ENCODE data around the gene SGO2.
"Not testable (repeated sequence)": the region's sequence is repeated elsewhere in the genome, so short reads cannot be mapped to it uniquely, and the experiment has no call there.

SGO2 gene

DNA sequence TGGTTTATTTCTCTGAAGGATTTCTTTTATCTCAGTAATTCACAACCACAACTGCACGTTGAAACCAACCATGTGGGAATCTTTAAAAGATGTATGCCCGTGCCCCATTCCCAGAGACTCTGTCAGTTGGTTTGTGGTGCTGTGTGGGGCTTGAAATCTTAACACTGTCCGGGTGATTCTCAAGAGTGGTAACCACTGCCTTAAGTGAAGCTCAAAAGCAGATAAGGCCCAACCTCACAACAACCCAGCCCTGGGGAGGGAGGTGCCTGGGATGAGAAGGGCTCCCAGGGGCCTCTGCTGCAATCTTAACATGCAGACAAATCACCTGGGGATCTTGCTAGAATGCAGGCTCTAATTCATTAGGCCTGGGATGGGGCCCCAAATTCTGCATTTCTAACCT, 73.2 kb downstream of the SGO2 start:
- DNase-seq = no peak

DNA sequence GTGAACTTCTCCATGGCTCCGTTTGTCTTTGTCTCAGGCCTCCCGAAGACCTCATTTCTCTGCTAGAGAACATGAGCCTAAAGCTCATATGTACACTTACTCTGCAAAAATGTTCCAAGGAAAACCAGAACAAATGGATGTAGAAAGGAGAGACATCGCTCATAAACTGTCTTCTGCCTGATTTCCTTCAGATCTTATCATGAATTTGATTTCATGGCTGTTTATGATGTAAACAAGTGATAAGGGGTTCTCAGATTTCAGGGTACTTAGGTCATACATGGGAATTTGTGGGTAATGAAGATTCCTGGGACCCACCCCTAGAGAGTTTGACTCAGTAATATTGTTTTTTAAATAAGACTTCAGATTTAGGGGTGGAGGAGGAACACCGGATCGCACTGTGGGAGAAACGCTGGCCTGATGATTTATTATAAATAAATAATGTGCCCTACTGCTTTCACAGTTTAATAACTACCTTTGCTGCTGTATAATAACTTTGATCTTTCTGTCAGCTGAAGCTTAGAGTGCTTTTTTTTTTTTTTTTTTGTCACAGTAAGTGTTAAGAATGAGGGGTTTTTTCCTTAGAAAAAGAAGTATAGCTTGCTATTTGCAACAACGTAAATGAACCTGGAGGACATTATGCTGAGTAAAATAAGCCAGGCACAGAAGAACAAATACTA, 74.7 kb downstream of the SGO2 start:
- no peak for DNase-seq

DNA sequence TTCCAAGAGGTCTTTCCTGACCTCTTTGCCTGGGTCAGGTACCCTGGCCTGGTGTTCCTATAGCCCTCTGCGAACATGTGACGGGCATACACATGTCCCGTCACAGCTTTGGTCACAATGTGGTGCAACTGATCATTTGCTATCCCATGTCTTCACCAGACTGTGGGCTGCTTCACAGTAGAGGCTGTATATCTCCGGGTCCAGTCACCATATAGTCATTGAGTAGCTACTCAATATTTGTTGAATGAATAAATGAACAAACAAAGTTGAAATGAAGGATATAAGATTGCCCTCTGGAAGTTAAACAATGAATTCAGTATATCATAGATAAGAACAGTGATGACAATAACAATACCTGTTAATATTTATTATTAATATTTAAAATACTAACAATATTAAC, 76.6 kb downstream of the SGO2 start:
- DNase-seq = no peak

DNA sequence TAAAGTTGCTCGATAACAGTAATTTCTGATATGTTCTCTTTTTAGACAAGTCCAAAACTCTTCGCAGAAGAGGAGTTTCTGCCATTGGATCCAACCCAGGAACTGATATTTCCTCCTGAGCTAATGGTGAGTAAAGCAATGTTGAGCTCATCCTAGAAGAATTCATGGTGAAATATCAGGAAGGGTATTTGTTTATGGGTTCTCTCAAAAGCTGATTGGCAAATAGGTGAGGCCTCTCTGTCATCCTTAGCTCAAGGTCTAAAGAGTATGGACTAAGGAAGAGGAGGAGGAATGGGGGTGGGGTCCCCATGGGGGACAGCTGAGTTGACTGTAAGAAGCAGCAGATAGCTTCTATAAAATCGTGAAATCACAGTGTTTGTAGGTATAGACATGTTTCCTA, 78.0 kb downstream of the SGO2 start:
- DNase-seq = no peak

DNA sequence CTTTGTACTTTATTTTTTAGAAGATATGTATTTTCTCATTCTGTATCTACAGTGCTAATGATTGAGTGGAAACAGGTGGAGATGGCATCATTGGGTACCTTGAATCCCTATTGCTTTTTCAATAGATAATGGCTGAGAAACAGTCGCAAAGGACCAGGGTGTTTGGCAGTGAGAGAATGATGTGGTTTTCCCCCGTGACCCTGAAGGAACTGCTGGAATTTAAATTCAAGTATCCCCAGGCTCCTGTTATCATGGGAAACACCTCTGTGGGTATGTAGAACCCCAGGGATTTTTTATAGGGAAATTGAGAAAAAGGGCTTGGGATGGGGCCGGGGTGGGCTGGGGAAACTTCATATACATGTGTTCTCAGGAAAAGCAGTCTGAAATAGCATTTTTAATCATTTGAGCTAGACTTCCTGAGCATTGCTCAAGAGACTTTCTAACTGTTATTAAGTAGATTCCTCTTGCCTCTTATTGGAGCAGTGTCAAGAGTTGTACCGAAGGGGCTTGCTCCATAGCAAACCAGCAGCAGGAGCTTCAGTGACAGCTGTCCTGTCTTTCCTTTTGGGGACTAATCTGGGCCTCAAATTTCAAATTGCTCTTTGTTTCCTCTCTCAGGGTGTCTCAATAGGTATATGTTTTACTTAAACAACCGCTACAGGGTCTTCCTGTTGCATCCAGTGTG, 78.7 kb downstream of the SGO2 start:
- no peak for DNase-seq

DNA sequence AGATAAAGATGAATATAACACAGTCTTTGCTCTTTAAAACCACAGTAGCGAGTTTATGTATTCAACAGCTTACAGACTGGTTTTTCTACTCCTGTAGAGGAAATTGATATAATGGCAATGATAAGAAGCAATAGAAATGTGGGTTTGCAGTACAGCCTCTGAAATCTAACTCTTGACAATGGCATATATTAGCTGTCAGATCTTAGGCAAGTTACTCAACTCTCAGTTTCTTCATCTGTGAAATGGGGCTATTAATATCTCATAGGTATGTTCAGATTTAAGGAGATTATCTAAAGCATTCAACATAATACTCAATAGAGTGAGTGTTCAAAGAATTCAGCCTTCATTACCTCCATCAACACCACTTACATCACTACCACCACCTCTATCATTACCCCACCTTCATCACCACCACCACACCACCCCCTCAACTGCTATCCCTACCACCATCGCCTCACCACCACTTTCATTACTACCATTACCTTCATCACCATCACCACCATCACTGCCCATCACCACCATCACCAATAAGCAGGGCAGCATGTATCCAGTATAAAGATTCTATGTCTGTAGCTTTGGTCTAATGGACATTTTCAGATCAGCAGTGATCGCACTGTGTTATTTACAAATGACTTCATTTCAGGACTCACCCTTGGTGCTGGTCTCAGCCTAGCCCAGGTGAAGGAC, 82.5 kb downstream of the SGO2 start:
- DNase-seq = no peak

DNA sequence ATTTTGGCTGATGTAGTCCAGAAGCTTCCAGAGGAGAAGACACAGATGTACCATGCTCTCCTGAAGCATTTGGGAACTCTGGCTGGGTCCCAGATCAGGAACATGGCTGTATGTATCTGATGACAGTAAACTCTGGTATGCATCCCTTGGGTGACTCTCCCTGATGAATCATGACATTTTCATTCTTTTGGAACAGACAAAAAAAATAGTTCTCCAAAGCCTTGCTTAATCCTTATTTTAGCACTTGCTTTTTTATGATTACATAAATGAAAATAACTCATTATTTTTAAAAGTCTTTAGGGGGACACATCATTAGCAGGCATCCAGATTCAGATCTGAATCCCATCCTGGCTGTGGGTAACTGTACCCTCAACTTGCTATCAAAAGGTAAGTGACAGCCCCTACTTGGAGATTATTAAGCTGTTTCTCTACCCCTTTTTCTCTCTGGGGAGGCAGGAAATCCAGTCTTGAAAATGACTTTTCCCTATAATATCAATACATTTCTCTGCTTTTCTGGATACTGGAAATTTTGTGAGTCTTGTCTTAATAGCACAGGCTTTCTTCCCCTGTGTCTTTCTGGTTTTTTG, 83.1 kb downstream of the SGO2 start:
- DNase-seq = no peak

DNA sequence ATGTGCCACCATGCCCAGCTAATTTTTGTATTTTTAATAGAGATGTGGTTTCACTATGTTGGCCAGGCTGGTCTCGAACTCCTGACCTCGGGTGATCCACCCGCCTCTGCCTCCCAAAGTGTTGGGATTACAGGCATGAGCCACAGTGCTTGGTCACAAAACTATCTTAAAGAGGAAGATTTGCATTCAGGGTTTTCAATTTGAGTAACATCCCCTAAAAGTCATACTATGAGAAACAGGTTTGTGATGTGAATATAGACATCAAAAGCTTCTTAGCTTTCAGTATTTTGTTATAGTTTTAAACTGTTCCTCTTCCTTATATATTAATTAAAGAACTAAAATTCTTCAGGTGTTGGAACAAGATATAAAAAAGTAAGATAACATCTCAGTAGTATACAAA, 84.2 kb downstream of the SGO2 start:
- DNase-seq = not testable (repeated sequence)

DNA sequence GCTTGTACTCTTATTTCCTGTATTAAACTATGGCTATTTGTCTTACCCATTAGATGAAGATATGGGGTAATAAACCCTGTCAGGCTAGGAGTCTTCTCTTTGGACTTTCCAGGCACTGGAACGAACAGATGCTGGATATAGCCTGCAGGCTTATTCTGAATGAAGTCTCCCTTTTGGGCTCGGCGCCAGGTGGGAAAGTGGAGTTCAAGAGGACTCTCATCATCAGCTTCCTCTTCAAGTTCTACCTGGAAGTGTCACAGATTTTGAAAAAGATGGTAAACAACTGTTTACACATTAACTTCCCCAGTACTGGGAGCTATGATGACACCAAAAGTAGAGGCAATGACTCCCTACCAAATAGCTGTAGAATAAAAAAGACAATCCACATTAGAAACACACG, 87.7 kb downstream of the SGO2 start:
- DNase-seq = no peak

DNA sequence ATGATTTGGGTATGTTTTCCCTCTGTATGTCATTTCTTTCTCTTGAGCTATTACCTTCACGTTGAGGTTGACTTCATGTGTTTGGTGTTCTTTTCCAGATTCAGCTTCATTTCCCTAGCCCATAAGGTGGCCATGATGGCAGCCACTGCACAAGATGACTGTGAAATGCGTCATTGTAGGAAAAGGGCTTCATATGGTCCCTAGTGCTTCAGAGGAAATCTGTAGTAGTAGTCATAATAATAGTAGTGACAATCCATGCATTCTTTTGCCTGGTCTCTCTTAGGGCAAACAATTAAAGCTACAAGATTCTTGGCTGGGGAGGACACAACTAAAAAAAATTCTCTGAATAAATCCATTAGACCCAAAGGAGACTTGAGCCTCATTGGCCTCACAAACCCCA, 88.2 kb downstream of the SGO2 start:
- DNase-seq = no peak

DNA sequence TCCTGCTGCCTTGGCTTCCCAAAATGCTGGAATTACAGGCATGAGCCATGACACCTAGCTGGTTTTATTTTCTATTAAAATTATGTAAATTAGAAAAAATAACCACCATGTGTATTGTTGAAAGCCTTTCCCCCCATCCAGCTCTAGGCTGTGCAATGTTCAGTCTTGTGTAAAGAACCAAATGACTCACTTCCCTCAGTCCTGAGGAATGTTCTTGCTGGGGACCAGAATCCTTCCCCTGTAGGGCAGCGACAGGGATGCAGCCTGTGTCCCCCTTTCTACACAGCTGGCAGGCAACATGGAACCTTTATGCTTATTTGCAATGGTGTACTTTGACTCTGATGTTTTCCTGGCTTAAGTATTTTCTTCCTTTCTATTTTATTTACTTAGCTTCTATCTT, 89.2 kb downstream of the SGO2 start:
- DNase-seq = no peak

DNA sequence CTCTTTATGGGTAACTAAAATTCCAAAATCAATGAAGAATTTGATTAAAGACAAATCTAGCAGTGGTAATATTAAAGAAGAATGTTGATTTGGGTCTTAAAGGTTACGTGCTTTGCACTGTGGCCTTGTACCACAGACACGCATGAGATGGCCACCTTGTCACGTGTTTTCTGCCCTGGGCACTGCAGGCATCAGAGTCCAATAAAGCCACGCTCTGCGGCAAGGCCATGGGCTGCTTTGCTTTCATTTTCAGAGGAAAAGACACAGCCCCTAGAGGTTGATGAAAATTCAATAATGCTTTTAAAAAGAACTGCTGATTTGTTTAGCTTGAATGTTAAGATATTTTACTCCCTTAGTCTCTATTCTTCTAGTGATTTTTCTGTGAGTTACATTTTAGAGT, 90.2 kb downstream of the SGO2 start:
- no peak for DNase-seq

DNA sequence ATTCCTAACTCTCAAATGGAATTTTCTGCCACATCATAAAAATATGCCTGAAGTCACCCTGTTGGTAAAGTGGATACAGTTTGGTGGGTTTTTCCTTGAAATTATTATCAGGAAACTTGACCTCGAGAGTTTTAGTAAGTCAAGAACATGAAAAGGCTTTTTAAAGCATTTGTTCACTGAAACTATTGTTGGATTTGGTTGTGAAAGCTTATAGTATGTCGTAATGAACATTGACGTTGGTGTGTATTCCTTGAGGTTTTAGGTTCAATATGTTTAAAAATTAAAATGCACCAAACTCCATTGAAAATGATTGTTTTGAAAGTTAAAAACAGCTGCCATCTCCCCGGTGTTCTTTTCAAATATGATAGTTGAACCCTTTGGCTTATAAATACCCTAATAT, 90.6 kb downstream of the SGO2 start:
- no peak for DNase-seq

DNA sequence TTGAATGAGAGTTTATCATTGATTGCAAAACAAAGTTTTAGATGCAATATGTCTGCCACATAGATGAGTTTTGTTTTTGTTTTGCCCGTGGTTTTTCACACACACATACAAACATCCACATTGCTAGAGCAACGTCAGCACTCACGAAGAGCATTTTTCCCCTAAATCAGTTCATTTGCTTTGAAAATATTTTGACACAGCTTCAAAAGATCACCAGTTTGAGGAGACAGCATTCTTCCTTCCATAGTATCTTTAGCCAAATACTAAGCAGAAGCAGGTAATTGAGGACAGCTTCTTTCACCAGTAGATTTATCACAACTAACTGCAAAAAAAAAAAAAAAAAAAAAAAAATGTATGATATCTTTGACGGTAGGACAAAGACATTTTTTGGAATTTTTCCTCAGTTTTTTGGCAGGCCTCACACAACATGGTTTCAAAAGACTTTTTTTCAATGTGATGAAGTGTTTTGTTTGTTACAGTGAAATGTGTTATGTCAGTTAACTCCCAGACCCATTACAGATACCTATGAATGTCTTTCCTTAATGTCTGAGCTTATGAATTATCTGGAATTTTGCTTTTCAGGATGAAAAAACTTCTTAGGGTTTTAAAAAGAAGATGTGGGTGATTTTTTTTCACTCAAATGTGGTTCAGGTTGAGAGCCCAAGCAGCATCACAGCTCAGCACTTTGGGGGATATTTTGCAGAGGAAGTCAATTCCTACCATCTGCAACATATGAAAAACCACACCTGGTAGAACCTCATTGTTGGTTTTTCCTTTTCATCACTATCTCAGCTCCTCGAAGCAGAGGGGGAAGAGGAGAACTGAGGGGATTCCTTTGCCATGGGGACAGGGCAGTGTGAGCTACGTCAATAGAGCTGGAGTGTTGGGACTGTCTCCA, 91.4 kb downstream of the SGO2 start:
- no peak for DNase-seq

DNA sequence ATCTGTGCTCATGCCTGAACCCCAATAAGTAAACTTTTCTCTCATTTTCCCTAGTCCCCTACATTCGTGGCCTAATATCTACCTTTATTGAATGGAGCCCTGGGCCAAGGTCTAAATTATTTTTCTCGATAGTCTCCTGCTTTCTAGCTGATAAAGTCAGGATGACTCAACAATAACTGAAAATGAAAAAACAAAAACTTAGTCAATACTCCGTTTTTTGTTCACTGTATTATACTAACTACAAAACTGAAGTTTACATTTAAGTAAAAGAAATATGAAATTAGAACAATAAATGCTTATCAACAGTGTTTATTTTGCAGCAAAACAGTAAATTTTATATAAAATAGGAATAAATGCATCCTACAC, 92.0 kb downstream of the SGO2 start:
- DNase-seq = no peak

DNA sequence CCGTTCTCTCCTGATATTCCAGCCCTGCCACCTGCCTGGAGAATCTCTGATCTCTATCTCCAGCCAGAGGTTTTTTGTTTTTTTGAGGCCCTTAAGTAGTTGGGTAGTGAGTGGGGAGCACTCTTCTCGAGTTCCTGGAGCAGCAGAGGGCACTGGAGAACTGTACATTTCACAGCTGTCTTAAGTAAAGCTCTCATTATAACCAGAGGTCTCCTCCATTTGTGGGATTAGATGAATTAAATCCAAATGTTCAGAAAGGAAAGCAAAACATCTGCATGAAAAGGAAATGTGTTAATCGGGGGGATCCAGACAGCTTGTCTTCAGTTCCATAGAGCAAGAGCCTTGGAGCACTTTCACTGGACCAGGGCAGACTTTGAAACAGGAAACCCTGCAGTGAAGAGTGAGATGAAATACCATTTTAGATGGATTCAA, 92.6 kb downstream of the SGO2 start:
- DNase-seq = no peak

DNA sequence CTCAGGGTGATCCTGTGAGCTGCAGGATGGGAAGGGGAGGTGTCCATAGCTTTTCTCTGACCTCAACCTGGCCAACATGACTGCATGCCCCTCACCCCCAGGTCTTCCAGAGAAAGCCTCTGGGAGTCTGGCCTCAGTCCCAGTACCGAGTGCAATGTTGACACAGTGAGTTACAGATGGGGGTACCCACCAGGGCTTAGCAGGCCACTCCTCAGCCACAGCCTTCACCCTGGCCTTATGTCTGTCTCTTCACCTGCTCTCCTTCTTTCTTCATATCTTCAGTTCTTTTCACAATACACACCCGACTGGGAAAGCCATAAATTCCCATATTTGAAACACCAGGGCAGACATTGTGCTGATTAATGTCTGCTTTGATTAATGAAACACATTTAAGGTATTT, 93.3 kb downstream of the SGO2 start:
- DNase-seq = no peak

DNA sequence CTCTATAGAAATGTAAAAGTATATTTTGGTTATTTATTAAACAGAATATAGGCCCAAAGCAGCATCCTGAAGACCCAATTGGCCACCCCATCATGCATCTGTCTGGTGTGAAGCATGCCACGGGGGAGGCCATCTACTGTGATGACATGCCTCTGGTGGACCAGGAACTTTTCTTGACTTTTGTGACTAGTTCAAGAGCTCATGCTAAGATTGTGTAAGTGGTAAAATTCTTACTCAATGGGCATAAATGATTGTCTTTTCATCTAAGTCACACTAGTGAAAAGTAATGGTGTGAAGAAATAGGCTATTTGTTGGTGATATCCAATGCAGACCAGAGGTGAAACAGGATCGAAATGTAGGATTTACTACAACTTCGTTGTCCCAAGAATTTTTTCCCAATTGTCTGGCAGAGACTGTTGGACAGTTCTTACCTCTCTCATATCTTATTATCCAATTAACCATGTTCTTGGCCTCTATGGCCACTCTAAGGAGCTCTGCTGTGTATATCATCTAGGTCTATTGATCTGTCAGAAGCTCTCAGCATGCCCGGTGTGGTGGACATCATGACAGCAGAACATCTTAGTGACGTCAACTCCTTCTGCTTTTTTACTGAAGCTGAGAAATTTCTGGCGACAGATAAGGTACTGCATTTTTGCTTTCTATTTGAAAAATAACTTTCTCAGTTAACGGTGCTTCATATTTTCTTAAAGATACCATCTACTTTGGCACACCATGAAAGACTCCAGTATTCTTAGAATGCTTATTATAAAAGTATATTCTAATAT, 94.8 kb downstream of the SGO2 start:
- DNase-seq = no peak

DNA sequence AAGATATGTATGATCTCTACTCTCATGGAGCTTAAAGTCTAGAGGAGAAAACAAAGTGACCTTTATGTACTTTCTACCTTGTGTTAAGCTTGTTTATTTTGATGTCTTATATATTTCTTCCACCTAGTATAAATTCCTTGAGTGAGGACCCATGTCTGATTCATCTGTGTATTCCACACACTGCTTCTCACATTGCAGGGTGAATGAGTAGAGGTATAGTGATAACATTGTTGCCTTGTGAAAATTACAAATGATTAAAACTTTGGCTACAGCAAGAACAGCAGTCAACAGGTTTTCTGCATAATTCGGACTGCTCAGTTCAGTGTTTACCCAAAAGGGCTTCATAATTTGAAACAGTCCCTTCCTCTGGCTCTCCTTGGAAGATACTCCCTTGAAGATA, 96.1 kb downstream of the SGO2 start:
- DNase-seq = no peak

DNA sequence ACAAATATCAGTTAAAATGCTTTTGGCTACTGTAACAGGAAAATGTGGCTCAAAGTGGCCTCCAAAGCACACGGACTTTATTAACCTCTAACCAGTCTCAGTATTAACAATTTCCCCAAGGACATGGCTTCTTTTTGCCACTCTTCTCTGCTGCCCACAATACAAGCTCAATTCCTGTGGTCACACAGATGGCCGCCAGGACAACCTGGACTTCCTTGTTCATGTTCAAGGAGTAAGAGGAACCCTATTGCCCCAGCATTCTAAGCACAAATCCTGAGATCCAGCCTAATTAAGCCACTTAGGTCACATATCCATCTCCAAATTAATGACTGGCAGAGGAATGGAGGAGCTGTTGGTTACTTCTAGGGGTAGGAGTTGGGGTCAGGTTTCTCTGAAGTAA, 98.0 kb downstream of the SGO2 start:
- no peak for DNase-seq

DNA sequence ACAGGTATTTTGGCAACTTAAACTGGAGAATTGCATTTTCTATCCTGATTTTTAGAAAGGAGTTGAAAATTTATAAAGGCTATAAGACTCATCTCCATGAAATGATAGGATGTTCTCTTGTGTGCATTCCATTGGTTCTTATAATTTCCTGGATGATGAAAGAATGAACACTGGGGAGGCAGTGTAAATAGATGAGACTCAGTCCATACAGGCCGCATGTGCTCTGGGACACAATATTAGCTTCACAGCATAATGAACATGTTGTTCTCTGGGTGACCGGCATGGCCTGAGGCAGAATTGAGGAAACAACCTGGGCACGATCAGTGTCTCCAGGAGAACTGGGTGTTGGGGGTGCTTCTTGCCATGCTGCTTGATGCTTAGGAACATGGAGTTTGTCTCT, 98.7 kb downstream of the SGO2 start:
- DNase-seq = no peak

DNA sequence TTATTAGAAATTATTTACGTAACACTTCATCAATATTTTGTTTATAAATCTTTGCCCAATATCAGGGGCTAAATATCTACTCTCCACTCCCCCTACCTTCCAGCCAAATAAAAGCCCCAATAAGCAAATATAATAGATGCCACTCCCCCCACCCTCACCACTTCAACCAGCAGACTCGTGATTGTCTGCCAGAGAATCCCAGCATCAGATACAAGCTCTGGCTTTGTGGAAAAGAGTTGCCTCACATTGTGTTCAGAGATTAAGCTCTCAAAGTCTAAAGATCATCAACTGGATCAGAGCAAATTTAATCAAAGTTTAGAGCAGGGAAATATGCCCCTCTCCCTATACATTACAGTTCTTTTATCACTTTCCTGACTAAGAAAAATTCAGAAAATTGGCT, 99.3 kb downstream of the SGO2 start:
- no peak for DNase-seq
